Karpas-422 (cell line): ENCODE data around the gene CSRNP3. TPM values are rescaled to one million over a fixed set of nuclear protein-coding genes. Genes with fewer than 3 reads are reported as not detected.

Experiments
- DNase-seq: peaks from one replicate; pipeline ENCODE4 v3.0.0-alpha.2; 2015
- H2AFZ ChIP-seq: fragments of 200-600 bp; sonication (generic); 2 replicates; pipeline ENCODE4 v1.6.1; 2014; ENCODE audit warnings: antibody characterized with exemption, low read length, mixed read lengths
- H3K27ac ChIP-seq: fragments of 200-600 bp; sonication (generic); 2 replicates; pipeline ENCODE4 v1.5.1; 2014; ENCODE audit warnings: mild to moderate bottlenecking, low read length, moderate library complexity
- H3K27me3 ChIP-seq: fragments of 200-600 bp; sonication (generic); 2 replicates; pipeline ENCODE4 v1.6.1; 2014; ENCODE audit warnings: low read length, mixed read lengths
- H3K36me3 ChIP-seq: fragments of 200-600 bp; sonication (generic); 2 replicates; pipeline ENCODE4 v1.6.1; 2014; ENCODE audit warnings: low read length, mixed read lengths; ENCODE audit not compliant: insufficient read depth
- H3K4me1 ChIP-seq: fragments of 200-600 bp; sonication (generic); 2 replicates; pipeline ENCODE4 v1.6.1; 2014; ENCODE audit warnings: mild to moderate bottlenecking, low read length, mixed read lengths
- H3K4me2 ChIP-seq: fragments of 200-600 bp; sonication (generic); 2 replicates; pipeline ENCODE4 v1.6.1; 2014; ENCODE audit warnings: low read length, low read depth, mild to moderate bottlenecking; ENCODE audit not compliant: poor library complexity, severe bottlenecking
- H3K4me3 ChIP-seq: fragments of 200-600 bp; sonication (generic); 2 replicates; pipeline ENCODE4 v1.5.1; 2014; ENCODE audit warnings: mild to moderate bottlenecking, antibody characterized with exemption, low read length, mixed read lengths
- H3K79me2 ChIP-seq: fragments of 200-600 bp; sonication (generic); 2 replicates; pipeline ENCODE4 v1.6.1; 2014; ENCODE audit warnings: mild to moderate bottlenecking, low read length, mixed read lengths
- H3K9ac ChIP-seq: fragments of 200-600 bp; sonication (generic); 2 replicates; pipeline ENCODE4 v1.6.0; 2014; ENCODE audit warnings: low read length
- H3K9me2 ChIP-seq: fragments of 200-600 bp; sonication (generic), shearing (Covaris generic); replicated peaks from 2 replicates; pipeline ENCODE4 v1.6.0; 2014; ENCODE audit warnings: mild to moderate bottlenecking, low read length, moderate library complexity; ENCODE audit not compliant: insufficient read depth
- H3K9me3 ChIP-seq: fragments of 300-700, 200-600 bp; sonication (generic); 2 replicates; pipeline ENCODE4 v1.6.1; 2014; ENCODE audit warnings: low read length, mixed read lengths
- H4K20me1 ChIP-seq: fragments of 200-600 bp; sonication (generic); 2 replicates; pipeline ENCODE4 v1.6.1; 2014; ENCODE audit warnings: mild to moderate bottlenecking, antibody characterized with exemption, low read length, low read depth; ENCODE audit not compliant: insufficient read depth
- total RNA-seq: library from RNA; depleted of rRNA; stranded (reverse); fragments of >200 nt; shearing (Covaris generic); gene quantifications from 2 replicates; pipeline ENCODE4 v1.2.3, GENCODE V29; 2014; ENCODE audit warnings: low replicate concordance

Gene CSRNP3
- total RNA-seq, 1 experiment from 2014 or later: 16.8 TPM

DNA sequence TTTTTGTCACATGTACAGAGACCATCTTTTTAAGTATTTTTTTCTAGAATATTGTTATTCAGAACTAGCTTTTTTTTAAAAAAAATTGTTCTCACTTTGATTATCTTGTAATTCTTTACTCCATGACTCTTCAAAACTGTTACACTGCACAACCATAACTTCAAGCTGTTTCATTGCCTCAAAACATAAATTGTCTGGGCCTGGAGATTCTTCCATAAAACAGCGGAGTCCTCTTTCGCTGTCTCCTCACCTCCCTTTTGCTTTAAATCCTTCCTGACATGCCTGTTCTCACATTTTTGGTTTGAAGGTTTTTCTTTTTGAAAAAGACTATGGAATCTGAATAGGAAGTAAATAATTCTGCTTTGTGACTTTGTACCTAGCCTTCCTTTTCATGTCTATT lies 197.9 kb downstream of the CSRNP3 start:
- DNase-seq: no peak
- Histone ChIP-seq H4K20me1 (no peaks in the 10 kb centered on the region), H3K27me3 (no peaks in the 10 kb centered on the region), H3K9me3 (no peaks in the 10 kb centered on the region), H3K4me1 (peaks cover 7% of the 10 kb centered on the region), H3K4me3 (no peak overlapping the region), H2AFZ (no peak overlapping the region), H3K79me2 (no peaks in the 10 kb centered on the region), H3K9me2 (no peaks in the 10 kb centered on the region), H3K27ac (no peak overlapping the region), H3K36me3 (peaks cover 11% of the 10 kb centered on the region), H3K4me2 (no peak overlapping the region), H3K9ac (no peak overlapping the region)

DNA sequence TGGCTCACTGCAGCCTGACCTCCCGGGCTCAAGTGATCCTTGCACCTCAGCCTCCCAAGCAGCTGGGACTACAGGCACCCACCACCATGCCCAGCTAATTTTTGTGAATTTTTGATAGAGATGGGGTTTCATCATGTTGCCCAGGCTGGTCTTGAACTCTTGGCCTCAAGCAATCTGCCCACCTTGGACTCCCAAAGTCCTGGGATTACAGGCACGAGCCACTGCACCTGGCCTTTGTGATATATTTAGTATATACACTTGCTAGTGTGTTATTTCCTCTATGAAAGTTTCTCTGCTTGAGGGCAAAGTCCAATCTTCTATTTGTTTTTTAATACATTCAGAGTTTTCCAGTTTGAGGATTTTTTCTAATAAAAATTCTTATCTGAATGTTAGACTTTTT lies 205.3 kb downstream of the CSRNP3 start:
- Histone ChIP-seq H3K36me3 (peaks cover 5% of the 10 kb centered on the region; the same call in 1 of the 2 replicates), H3K9me2 (no peaks in the 10 kb centered on the region), H3K27me3 (no peaks in the 10 kb centered on the region), H3K4me2 (peak overlapping the region; percentile 35), H3K79me2 (no peaks in the 10 kb centered on the region), H2AFZ (no peak overlapping the region), H3K27ac (peak overlapping the region; percentile 76), H3K9ac (no peak overlapping the region), H4K20me1 (no peaks in the 10 kb centered on the region), H3K4me3 (no peak overlapping the region), H3K4me1 (peaks cover 32% of the 10 kb centered on the region), H3K9me3 (no peaks in the 10 kb centered on the region)
- no peak for DNase-seq

DNA sequence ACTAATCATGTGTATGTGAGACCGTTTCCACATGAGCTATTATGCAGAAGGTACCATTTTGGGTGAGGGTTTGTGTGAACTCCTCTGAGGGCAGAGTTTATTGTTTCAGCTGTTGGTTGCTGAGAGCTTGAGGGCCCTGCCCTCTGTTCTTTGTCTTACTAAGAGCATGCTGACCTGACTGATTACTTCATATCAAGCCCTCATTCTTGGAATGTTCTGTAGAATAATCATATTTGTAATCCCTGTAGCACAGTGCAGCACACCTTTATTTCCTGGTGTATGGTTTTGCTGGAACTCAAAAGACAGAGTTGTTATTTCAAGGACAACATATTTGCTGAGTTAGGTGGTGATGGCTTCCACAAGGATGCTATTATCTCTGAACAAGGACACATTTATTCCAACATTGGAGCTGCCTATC lies 206.1 kb downstream of the CSRNP3 start:
- Histone ChIP-seq H3K9me2 (no peaks in the 10 kb centered on the region), H3K9me3 (no peaks in the 10 kb centered on the region), H3K9ac (no peak overlapping the region), H3K27me3 (no peaks in the 10 kb centered on the region), H2AFZ (no peak overlapping the region), H3K4me1 (peaks cover 32% of the 10 kb centered on the region), H3K36me3 (peaks cover 4% of the 10 kb centered on the region; the same call in 1 of the 2 replicates), H3K4me2 (peak overlapping the region; percentile 35), H3K4me3 (no peak overlapping the region), H3K79me2 (no peaks in the 10 kb centered on the region), H4K20me1 (no peaks in the 10 kb centered on the region), H3K27ac (peak overlapping the region; percentile 76)
- DNase-seq: peak; percentile 68

DNA sequence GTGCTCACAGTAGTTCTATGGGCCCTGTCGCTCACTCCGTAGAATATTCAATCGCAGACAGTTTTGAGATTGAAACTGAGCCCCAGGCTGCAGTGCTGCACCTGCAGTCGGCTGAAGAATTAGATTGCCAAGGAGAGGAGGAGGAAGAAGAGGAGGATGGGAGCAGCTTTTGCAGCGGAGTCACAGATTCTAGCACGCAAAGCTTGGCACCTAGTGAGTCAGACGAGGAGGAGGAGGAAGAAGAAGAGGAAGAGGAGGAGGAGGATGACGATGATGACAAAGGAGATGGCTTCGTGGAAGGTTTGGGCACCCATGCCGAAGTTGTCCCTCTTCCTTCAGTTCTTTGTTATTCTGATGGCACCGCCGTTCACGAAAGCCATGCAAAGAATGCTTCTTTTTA lies 209.4 kb downstream of the CSRNP3 start:
- no peaks in the 10 kb centered on the region for H3K9me2 ChIP-seq
- DNase-seq: no peak
- H3K27ac ChIP-seq: no peak overlapping the region
- H3K4me1 ChIP-seq: peaks cover 19% of the 10 kb centered on the region
- H2AFZ ChIP-seq: no peak overlapping the region
- no peak overlapping the region for H3K4me3 ChIP-seq
- no peaks in the 10 kb centered on the region for H3K27me3 ChIP-seq
- no peaks in the 10 kb centered on the region for H4K20me1 ChIP-seq
- no peaks in the 10 kb centered on the region for H3K36me3 ChIP-seq
- no peaks in the 10 kb centered on the region for H3K79me2 ChIP-seq
- H3K4me2 ChIP-seq: no peak overlapping the region
- H3K9me3 ChIP-seq: no peaks in the 10 kb centered on the region
- no peak overlapping the region for H3K9ac ChIP-seq

DNA sequence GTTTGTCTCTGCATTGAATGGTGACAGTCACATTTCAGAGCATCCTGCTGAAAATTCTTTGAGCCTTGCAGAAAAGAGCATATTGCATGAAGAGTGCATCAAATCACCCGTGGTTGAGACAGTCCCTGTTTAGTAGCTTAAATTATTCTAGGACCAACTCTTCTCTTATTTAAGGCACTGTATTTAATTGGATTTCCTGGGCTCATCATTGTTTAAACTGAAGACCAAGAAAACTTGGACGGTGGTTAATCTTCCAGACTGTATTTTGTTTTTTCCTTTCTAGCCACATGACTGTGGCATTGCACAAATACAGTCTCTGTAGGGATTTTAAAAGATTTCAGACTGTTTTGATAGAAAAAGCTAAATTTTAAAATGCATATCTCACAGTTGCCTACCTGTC lies 210.1 kb downstream of the CSRNP3 start:
- H3K36me3 ChIP-seq: no peaks in the 10 kb centered on the region
- H3K79me2 ChIP-seq: no peaks in the 10 kb centered on the region
- no peak overlapping the region for H2AFZ ChIP-seq
- no peaks in the 10 kb centered on the region for H3K9me2 ChIP-seq
- no peak overlapping the region for H3K27ac ChIP-seq
- H3K27me3 ChIP-seq: no peaks in the 10 kb centered on the region
- no peak overlapping the region for H3K9ac ChIP-seq
- no peaks in the 10 kb centered on the region for H4K20me1 ChIP-seq
- DNase-seq: no peak
- no peaks in the 10 kb centered on the region for H3K9me3 ChIP-seq
- H3K4me3 ChIP-seq: no peak overlapping the region
- H3K4me2 ChIP-seq: no peak overlapping the region
- peaks cover 14% of the 10 kb centered on the region for H3K4me1 ChIP-seq

DNA sequence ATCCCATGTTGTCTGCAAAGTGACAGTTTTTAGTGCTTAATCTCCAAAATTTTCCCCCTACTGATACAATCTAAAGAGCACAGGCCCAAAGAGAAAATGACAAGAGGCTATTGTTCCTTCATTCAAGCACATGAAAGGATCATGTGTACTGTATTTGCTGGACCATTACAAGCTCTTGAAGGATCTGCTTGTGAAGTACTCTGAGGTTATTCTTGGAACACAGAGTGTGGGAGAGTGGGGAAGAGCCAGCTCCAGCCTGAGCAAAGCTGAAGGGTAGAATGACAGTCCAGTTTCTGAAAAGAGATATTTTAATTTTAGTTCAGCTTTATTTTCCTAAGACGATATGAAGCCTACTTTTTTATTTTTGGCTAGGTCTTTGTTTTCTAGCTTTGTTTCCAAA lies 212.3 kb downstream of the CSRNP3 start:
- DNase-seq: no peak
- Histone ChIP-seq H3K4me1 (no peaks in the 10 kb centered on the region), H3K4me2 (no peak overlapping the region), H3K9me2 (no peaks in the 10 kb centered on the region), H3K27ac (no peak overlapping the region), H3K79me2 (no peaks in the 10 kb centered on the region), H3K36me3 (no peaks in the 10 kb centered on the region), H4K20me1 (no peaks in the 10 kb centered on the region), H3K4me3 (no peak overlapping the region), H2AFZ (no peak overlapping the region), H3K9ac (no peak overlapping the region), H3K9me3 (no peaks in the 10 kb centered on the region), H3K27me3 (no peaks in the 10 kb centered on the region)

DNA sequence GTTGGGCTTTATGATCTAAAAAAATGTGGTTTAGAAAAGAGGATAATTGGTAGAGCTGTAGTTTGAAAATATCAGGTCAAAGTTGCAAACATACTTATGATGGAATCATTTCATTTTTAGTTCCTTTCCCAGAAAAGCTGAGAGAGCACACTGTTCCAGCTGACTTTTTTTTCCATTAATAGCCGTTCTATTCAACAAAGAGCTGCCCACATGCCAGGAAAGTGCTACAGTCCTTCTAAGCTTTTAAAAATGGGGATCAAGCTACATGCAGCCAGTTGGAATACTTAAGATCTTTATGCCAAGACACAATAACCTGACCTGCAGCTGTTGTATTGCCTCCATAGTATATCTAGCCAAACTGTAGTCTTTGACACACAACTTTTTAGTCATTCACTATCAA lies 213.0 kb downstream of the CSRNP3 start:
- DNase-seq: no peak
- H2AFZ ChIP-seq: no peak overlapping the region
- H3K9me3 ChIP-seq: no peaks in the 10 kb centered on the region
- no peak overlapping the region for H3K4me3 ChIP-seq
- H3K9ac ChIP-seq: no peak overlapping the region
- no peaks in the 10 kb centered on the region for H4K20me1 ChIP-seq
- no peaks in the 10 kb centered on the region for H3K9me2 ChIP-seq
- no peaks in the 10 kb centered on the region for H3K4me1 ChIP-seq
- no peaks in the 10 kb centered on the region for H3K36me3 ChIP-seq
- H3K79me2 ChIP-seq: no peaks in the 10 kb centered on the region
- H3K27me3 ChIP-seq: no peaks in the 10 kb centered on the region
- no peak overlapping the region for H3K27ac ChIP-seq
- no peak overlapping the region for H3K4me2 ChIP-seq

DNA sequence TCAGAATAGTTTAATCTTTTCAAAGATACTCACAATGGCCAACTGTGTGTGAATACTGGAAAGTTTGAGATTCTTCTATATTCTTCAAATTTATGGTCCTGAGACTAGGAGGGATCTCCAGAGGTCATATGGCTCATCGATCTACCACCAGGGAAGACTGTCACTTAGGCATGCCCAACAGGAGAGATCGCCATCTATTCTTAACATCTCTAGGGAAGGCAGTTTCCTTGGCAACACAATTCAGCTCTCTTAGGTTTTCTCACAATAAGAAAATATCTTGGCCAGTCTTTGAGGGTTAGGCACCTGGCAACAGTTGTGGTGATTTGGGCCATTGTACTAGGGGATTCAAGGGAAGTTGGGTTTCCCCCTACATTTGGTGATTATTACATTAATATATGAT lies 217.3 kb downstream of the CSRNP3 start:
- H4K20me1 ChIP-seq: no peaks in the 10 kb centered on the region
- H3K36me3 ChIP-seq: no peaks in the 10 kb centered on the region
- H3K4me2 ChIP-seq: no peak overlapping the region
- no peak for DNase-seq
- H3K27ac ChIP-seq: no peak overlapping the region
- H3K27me3 ChIP-seq: no peaks in the 10 kb centered on the region
- H3K9ac ChIP-seq: no peak overlapping the region
- H3K9me3 ChIP-seq: no peaks in the 10 kb centered on the region
- H3K79me2 ChIP-seq: no peaks in the 10 kb centered on the region
- no peak overlapping the region for H2AFZ ChIP-seq
- no peaks in the 10 kb centered on the region for H3K4me1 ChIP-seq
- H3K9me2 ChIP-seq: no peaks in the 10 kb centered on the region
- no peak overlapping the region for H3K4me3 ChIP-seq

DNA sequence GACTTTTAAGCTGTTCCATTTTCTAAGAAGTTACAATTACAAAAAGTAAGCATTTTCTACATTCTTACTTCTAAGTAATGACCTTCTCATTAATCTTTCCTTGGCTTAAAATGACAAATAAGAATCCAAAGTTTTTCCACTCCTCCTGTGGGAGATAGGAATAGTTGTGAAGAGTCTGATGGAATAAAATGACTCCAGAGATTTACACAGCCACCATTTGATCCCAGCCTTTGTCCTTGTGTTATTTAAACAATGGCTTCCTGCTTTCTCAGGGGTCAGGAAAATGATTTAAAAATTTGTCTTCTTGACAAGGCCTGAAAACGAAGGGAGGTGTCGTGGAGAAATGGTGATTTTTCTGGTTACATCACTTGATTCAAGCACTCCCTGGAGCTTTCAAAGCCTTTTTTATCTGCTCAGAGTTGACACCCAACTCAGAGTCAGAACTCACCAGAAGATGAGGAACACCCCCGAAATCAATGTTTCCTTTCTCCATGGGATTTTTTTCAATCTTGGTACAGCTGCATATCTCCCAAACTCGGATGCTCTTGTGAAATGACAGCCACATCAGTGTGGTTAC lies 218.0 kb downstream of the CSRNP3 start:
- Histone ChIP-seq H3K36me3 (no peaks in the 10 kb centered on the region), H3K27me3 (no peaks in the 10 kb centered on the region), H3K27ac (no peak overlapping the region), H3K9me2 (no peaks in the 10 kb centered on the region), H3K4me1 (no peaks in the 10 kb centered on the region), H3K4me2 (no peak overlapping the region), H2AFZ (no peak overlapping the region), H3K79me2 (no peaks in the 10 kb centered on the region), H3K4me3 (no peak overlapping the region), H3K9me3 (no peaks in the 10 kb centered on the region), H4K20me1 (no peaks in the 10 kb centered on the region), H3K9ac (no peak overlapping the region)
- no peak for DNase-seq
